HS-27A (cell line): ENCODE results near the gene AGO3.
"Not testable (repeated sequence)": the region's sequence is repeated elsewhere in the genome, so short reads cannot be mapped to it uniquely, and the experiment has no call there.

ENCODE experiments used
- DNase-seq: peaks from one replicate; pipeline ENCODE4 v3.0.0-alpha.2; 2012; ENCODE audit warnings: low read depth, missing footprints

Gene AGO3

DNA sequence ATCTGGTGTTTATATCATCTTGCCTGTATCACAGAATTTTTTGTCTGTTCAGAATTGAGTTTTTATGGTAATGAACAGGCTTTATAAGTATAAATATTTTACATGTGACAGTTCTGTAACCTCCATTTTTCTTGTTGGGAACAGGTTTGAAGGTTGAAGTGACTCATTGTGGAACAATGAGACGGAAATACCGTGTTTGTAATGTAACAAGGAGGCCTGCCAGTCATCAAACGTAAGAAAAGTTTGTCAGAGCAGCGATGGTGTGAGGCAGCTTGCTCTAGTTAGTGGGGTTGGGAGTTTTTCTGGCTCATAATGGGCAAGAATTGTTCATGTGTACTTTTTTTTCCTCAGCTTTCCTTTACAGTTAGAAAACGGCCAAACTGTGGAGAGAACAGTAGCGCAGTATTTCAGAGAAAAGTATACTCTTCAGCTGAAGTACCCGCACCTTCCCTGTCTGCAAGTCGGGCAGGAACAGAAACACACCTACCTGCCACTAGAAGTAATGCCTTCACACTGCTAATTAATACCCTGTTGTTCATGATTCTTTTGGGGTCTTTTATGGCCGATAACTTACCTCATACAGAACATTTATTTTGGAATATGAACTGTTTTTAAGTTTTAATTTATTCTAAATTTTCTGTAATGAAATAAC lies 77.8 kb downstream of the AGO3 start:
- peak; percentile 15 for DNase-seq

DNA sequence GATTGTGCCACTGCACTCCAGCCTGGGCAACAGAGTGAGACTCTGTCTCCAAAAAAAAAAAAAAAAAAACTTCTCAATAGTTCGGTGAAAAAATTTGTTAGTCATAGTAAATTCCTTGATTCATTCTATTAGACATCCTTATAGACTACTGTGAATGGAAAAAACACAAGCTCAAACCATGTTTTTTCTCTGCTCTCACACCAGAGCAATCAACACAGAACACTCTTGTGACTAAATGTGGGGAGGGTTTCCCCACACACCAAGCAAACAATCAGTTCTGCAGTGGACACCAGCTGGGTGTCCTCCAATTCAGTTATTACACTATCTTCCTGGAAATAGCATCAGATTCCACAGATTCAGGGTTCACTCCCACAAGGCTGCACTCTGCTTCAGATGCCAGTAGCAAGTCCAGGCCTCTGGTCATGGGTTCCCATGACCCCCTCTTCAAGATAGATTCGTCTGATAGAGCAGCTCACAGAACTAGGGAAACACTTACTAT lies 83.9 kb downstream of the AGO3 start:
- no peak for DNase-seq

DNA sequence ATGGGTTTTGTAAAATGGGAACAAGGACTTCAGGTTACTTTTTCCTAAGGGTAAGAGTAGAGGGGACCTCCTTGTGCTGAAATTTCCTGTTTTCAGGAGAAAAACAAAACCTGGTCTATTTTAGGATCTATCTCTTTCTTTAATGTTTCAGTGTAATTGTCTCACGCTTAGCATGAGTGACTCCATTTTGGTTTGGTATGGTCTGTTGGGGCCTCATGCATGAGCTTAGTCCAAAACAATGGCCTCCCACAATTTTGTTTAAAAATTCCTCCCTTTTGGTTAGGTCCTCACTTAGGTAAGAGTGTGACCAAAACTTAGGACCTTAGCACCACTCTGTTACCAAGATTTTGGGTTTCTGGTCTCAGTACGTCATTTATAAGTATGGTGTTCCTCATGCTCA lies 85.8 kb downstream of the AGO3 start:
- DNase-seq, result no peak

DNA sequence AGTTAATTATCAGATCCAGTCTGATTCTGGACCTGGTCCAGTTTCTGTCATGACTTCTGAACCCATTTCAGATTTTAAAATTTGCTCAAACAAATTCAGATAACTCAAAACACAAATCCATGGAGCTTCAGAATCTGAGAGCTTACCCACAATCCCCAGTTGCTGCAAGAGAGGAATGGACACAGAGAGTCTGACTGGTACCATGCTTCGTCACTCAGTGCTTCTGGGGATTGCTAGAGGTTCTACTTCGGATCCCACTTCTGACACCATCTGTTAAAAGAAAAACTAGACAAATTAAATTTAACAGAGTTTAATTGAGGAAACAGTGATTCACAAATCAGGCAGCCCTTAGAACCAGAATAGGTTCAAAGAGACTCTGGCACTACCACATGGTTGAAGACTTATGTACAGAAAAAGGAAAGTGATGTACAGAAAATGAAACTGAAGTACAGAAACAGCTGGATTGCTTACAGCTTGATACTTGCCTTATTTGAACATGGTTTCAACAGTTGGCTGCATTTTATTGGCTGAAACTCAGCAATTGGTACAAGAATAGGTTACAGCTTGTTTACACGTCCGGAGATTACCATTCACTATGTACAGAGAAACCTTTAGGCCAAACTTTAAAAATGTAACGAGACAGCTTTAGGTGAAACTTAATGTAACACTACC lies 92.3 kb downstream of the AGO3 start:
- no peak for DNase-seq

DNA sequence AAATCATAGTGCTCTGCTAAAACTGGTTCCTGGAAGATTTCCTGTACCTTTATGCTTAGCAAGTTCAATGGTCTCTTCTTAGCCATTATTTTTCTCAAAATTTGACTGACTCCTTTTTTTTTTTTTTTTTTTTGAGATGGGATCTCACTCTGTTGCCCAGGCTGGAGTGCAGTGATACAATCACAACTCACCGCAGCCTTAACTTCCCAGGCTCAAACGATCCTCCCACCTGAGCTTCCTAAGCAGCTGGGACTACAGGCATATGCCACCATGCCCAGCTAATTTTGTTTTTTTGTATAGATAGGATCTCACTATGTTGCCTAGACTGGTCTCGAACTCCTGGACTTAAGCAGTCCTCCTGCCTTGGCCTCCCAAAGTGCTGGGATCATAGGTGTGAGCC lies 93.1 kb downstream of the AGO3 start:
- not testable (repeated sequence) for DNase-seq

DNA sequence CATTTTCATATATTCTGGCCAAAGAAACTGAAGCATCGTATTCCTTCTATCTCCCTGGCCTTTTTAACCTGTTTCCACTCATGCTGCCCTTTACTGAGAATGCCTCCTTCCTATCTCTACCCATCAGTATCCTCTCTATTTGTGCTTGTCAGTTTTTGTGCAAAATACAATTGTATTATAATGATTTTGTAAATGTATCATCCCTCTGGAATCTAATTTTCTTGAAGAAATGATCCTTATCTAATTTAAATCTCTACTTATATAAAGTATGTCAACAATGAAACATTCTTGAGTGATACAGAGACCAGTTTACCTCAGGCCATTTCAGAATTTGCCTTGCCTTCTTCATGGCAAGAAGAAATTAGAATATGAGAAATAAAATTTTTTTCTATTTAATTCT lies 93.9 kb downstream of the AGO3 start:
- DNase-seq, result no peak

DNA sequence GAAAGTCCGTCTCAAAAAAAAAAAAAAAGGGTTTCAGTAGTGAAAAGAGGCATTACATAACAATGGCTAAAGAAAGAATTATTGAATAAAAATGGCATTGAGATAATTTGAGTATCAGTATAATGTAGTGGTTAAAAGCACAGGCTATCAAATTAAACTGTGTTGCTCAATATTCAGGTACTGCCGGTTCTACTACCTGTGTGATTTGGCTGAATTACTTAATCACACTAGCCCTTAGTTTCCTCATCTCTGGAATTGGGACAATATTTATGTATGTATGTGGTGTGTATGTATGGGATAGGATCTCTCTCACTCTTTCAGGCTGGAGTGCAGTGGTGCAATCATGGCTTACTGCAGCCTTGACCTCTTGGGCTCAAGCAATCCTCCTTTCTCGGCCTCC lies 96.9 kb downstream of the AGO3 start:
- DNase-seq, result no peak

DNA sequence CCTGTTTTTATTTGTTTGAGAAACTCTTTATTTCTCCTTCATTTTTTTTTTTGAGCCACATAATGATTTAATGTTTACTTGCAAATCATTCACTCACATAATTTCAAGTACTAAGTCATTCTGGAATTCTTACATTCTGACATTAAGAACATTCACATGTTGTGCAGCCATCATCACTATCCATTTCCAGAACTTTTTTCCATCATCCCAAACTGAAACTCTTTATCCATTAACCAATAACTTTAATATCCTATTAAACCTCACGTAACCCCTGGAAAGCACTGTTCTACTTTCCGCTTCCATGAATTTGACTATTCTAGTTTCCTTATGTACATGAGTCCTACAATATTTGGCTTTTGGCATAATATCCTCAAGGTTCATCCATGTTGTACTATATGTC lies 100.5 kb downstream of the AGO3 start:
- DNase-seq, result no peak

DNA sequence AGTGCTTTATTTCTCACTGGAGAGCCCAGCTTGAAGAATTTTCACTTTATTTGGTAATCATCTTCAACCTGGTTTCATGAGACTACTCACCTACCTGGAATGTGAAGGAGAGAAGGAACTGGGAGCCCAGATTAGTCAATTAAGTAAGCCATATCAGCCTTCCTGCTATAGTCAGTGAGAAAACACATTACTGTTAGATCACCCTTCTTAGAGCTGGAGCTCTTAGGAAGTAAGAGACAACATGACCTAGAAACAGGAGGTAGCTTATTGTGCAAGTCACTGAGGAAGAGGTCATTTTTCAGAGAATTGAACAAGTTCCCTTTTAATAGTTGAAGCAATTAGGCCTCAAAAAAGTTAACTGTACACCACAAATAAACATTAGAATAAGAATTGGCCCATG lies 103.8 kb downstream of the AGO3 start:
- DNase-seq, result no peak

DNA sequence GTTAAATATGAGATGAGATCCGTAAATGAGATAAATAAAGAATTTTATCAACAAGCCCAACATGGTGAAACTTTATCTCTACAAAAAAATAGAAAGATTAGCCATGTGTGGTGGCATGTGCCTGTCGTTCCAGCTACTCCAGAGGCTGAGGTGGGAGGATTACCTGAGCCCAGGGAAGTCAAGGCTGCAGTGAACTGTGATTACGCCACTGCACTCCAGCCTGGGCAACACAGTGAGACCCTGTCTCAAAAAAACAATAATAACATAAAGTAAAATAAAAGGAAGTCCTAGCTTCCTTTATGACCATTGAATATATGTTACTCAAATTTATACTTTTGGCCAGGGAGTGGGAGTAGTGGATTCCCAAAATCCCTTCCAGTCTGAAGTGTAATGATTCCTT lies 104.2 kb downstream of the AGO3 start:
- DNase-seq, result no peak

DNA sequence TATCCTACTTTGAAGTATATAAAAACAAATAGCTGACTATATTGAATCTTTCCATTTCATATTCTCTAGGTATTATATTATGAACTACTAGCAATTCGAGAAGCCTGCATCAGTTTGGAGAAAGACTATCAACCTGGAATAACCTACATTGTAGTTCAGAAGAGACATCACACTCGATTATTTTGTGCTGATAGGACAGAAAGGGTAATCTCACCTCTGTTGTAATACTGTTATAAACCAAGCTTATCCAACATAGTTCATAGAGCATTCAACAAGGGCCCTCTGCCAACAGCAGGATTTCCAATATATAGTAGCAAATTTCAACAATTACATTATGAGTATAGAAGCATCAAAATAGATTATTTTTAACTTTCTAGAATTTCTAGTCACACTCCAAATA lies 109.3 kb downstream of the AGO3 start:
- DNase-seq, result no peak

DNA sequence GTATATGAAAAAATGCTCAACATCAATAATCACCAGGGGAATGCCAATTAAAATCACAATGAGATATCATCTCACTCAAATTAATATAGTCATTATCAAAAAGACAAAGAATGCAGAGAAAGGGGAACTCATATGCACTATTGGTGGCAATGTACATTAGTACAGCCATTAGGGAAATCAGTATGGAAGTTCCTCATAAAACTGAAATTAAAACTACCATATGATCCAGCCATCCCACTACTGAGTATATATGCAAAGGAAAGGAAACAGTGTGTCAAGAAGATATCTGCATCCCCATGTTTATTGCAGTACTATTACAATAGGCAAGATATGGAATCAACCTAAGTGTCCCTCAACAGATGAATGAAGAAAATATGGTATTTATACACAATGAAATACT lies 120.9 kb downstream of the AGO3 start:
- DNase-seq, result no peak

DNA sequence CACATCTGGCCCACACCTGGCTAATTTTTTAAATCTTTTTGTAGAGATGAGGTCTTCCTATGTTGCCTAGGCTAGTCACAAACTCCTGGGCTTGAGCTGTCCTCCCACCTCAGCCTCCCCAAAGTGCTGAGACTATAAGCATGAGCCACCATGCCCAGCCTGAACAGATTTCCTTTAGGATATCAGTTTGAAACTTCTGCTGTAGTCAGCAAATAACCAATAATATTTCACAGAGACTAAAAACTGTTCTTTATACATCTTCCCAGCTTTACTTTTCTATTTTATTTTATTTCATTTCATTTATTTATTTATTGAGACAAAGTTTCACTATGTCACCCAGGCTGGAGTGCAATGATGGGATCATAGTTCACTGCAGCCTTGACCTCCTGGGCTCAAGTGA lies 123.1 kb downstream of the AGO3 start:
- DNase-seq, result no peak

DNA sequence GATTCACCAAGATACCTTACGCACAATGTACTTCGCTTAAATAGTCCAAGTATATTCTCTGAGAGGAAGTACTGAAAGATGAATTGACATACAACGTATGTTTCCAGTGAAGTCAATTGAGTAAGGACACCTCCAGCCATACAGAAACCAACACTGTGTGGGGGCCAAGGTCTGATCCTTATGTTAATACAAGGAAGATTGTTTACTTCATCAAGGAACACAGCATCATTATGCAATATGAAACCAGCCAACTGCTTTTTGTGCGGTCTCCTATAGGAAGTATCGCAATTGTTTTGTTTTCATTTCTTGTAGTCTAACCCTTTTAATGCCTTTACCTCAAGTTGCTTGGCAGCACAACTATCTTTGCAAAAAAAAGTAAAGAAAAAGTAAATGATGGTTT lies 124.8 kb downstream of the AGO3 start:
- DNase-seq, result no peak

DNA sequence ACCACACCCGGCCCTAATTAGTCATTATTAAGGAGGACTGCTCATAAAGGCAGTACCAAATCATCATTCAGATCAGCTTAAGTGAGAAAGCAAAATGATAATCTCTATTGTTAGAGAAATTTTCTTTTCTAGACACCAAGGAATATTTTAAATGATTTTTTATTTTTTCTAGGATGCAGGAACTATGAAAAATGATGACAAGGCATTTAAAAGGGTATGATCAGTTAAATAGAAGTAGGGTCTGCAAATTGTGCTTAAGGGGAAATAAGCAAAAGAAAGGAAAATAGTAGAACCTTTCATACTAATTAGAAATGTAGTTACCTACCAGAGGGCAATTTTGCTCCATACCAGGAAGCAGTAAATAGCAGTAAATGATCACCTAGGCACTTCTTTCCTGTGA lies 131.4 kb downstream of the AGO3 start:
- no peak for DNase-seq

DNA sequence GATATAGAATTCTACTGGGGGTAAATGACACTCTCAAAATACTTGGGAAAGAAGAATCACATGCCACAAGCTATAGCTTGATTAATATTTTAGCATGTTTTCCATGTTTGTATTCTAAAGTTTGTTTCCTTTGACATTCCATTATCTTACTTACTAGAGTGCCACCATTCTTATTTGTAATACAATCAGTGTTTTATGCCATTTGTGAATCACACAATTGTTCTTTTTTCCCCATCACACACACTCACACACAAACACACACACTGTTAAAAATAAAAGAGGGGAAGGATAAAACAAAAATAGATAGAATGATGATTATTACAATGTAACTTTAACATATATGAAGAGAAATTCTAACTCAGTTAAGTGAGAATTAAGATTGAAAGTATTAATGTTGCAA lies 137.0 kb downstream of the AGO3 start:
- no peak for DNase-seq

DNA sequence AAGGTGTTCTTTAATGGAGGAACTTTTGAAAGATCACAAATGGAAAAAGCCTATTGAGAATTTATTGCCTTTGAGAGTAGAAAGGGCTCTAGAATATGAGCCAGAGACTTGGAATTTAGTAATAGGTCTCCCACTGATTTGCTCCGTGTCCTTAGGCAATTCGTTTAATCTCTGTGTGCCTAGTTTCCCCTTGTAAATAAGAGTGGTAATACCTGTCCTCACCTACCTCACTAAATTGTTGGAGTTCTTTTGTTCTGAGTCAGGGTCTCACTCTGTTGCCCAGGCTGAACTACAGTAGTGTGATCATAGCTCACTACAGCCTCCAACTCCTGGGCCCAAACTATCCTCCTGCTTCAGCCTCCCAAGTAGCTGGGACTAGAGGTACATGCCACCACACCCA lies 138.0 kb downstream of the AGO3 start:
- no peak for DNase-seq

DNA sequence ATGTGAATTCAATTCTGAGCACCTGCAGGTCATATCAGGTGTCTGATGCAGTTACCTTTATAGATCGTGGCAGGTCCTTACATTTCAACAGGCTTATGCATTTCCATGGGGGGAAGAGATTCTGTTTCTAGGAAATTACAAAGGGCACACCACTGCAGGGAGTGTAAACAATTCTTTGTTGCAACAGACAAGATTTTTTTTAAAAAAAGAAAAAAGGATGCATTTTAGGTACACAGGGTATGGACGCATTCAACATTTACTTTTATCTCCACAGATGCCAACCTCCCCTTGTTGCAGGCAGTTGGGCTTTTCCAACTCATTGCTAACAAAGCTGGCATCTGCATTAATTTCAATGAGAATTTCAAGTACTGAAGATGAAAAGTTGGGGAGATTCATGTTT lies 139.4 kb downstream of the AGO3 start:
- no peak for DNase-seq

DNA sequence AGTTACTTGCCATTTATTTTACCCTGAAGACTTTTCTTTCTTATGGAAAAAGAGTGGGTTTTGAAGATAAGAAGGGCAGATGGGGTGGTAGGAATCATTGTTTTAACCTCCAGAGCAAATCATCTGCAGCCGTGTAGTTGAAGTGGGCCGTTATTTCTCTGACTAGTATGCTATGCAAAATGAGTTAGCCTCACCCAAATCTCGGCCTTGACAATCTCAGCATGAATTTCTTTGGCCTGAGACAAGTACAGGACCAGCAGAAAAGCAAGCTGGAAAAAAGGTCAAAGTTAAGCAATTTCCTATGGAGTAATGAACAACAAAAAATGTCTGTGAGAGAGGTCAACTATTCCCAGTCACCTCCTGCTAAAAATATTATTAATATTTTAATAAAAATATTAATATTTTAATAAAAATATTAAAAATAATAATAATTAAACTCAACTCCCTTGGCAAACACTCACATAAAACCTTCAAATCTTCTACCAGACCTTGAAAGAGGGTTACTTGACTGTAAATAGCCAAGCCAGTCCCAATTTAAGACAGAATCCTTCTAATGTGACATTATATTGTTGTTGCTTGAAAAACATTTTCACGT lies 146.2 kb downstream of the AGO3 start:
- DNase-seq, result no peak

DNA sequence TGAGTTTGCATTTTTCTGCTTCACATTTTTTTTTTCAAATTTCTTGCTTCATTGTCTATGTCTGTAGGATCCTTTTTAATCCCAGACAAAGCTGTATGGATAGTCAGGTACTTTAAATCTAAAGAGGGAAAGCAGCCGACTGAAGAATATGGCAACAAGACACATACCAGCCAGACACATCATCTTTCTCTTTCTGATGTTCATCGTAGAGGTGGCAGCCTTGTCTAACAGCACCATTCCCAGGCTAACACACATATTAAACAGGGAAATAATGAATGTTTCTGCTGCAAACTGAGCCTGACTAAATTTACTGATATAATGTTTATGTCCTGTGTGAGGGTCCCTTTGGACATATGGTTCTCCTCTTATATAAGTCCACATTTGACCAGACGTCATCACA lies 149.3 kb downstream of the AGO3 start:
- DNase-seq, result no peak

DNA sequence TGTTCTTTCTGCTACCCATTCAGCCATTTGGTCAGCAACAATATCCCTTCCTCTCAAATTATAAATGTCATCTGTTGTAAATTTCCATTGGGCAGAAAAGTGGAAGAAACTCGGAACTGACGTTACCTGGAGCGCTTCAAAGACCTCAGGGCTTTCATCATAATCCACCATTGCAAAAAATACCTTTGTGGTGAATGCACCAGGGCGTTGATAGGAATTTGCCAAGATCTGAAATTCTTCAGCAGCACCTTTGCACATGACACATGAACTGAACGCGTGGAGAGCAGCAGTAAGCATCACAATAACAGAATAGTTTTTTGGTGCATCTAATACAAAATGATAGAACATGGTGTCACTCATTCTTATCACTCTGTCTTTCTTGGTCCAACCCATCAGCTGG lies 149.9 kb downstream of the AGO3 start:
- no peak for DNase-seq

DNA sequence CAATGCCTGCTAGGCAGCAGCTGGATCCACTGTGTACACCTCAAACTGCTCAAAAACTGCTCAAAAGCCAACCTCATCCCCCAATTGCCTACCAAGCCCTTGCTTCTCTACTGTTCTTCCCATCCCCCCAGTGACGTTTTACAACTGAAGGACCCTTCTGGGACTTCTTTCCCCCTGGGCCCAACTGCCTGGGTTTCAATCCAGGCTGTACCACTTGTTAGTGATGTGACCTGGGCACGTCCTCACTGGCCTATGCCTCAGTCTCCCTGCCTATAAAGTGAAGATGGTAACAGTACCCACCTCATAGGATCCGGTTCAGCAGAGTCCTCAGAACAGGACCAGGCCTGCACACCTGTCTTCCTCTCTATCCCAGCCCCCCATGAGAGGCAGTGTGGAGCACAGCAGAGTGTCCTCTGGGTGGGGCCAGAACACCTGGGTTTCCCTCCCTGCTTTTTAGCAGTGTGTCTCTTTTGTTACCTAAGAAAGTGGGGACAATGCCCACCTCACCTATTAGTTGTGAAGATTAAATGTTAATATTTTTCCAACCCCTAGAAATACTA lies 151.1 kb downstream of the AGO3 start:
- no peak for DNase-seq

DNA sequence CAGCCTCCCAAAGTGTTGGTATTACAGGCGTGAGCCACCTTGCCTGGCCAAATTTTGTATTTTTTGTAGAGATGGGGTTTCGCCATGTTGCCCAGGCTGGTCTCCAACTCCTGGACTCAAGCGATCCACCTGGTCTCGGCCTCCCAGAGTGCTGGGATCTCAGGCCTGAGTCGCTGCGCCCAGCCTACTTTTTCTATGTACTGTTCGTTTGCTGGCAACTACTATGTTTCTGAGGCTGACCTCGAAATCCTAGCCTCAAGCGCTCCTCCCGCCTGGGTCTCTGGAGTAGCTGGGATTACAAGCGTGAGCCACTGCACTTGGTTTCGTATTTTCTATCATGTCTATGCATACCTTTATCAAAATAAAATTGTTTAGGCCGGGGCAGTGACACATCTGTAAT lies 152.3 kb downstream of the AGO3 start:
- no peak for DNase-seq
